Type B pancreatic cell (in vitro differentiated cells): ENCODE data around the gene C15orf61. TPM values are rescaled to one million over a fixed set of nuclear protein-coding genes. Genes with fewer than 3 reads are reported as not detected.

Source experiments
- DNase-seq: peaks from one replicate; pipeline ENCODE4 v3.0.0; 2021; ENCODE audit warnings: mixed read lengths; ENCODE audit not compliant: unreplicated experiment; ENCODE audit errors: extremely low spot score
- H3K27ac Mint-ChIP-seq: 2 replicates; pipeline ENCODE4 v1.8.0; 2021; ENCODE audit warnings: mild to moderate bottlenecking, mixed read lengths
- H3K27me3 Mint-ChIP-seq: 2 replicates; pipeline ENCODE4 v1.8.0; 2021; ENCODE audit warnings: mixed read lengths
- H3K36me3 Mint-ChIP-seq: 2 replicates; pipeline ENCODE4 v1.8.0; 2021; ENCODE audit warnings: mixed read lengths
- H3K4me1 Mint-ChIP-seq: one replicate; pipeline ENCODE4 v1.8.0; 2021; ENCODE audit warnings: mixed read lengths; ENCODE audit not compliant: unreplicated experiment
- H3K4me3 Mint-ChIP-seq: 2 replicates; pipeline ENCODE4 v1.8.0; 2021; ENCODE audit warnings: mild to moderate bottlenecking, mixed read lengths
- H3K9me3 Mint-ChIP-seq: 2 replicates; pipeline ENCODE4 v1.8.0; 2021; ENCODE audit warnings: mixed read lengths
- total RNA-seq: library from RNA; stranded (reverse); gene quantifications from 2 replicates; pipeline ENCODE4 v1.2.1, GENCODE V29; 2021; ENCODE audit warnings: low replicate concordance
- TF ChIP-seq, protein P1 (sequence below): fragments of 200-600 bp; sonication (generic); conservative IDR thresholded peaks from 2 replicates; pipeline ENCODE4 v1.5.0; 2021; ENCODE audit warnings: antibody characterized with exemption, mild to moderate bottlenecking

C15orf61 gene
- total RNA-seq, 1 donor from 2014 or later, result 6.7 TPM

DNA sequence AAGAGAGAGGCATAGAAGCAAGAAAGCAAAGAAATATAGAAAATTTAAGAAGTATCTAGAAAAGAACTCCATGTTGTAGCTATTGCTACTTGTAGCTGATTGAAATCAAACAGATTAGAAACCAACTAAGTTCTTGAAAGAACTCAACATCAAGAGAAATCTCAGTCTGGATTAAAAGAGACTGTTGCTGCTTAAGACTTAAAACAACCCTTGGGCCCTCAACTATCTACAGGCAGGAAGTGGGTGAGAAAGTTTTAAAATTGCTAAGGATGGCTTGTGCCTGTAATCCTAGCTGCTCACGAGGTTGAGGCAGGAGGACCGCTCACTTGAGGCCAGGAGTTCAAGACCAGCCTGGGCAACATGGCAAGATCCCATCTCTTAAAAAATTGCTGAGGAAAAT is 39.3 kb upstream of the C15orf61 start:
- Mint-ChIP-seq H3K27ac (no peak overlapping the region), H3K36me3 (peaks cover 6% of the 10 kb centered on the region), H3K9me3 (no peaks in the 10 kb centered on the region), H3K4me1 (peaks cover 19% of the 10 kb centered on the region), H3K27me3 (peaks cover 13% of the 10 kb centered on the region), H3K4me3 (no peak overlapping the region)
- TF ChIP-seq, protein P1, sequence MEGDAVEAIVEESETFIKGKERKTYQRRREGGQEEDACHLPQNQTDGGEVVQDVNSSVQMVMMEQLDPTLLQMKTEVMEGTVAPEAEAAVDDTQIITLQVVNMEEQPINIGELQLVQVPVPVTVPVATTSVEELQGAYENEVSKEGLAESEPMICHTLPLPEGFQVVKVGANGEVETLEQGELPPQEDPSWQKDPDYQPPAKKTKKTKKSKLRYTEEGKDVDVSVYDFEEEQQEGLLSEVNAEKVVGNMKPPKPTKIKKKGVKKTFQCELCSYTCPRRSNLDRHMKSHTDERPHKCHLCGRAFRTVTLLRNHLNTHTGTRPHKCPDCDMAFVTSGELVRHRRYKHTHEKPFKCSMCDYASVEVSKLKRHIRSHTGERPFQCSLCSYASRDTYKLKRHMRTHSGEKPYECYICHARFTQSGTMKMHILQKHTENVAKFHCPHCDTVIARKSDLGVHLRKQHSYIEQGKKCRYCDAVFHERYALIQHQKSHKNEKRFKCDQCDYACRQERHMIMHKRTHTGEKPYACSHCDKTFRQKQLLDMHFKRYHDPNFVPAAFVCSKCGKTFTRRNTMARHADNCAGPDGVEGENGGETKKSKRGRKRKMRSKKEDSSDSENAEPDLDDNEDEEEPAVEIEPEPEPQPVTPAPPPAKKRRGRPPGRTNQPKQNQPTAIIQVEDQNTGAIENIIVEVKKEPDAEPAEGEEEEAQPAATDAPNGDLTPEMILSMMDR, result no peak
- no peak for DNase-seq

DNA sequence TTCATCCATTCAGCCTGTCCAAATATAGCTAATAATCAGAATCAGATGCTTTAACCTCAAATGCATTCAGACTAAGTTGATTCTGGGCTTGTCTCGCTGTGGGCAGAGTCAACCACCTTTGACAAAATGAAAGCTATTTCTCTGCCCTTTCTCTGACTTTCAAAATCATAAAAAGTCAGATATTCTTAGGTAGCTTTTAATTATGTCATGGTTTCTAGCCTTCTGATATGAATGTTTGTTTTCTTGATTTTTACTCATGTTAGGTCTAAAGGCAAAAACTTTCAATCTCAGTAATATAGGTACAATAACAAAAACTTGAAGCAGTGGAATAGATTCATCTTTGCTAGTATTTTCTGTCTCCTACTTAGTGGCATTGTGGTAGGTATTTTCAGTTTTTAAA is 25.3 kb upstream of the C15orf61 start:
- no peak for DNase-seq
- H3K36me3 Mint-ChIP-seq, result no peaks in the 10 kb centered on the region
- TF ChIP-seq, protein P1, result no peak
- H3K4me1 Mint-ChIP-seq, result no peaks in the 10 kb centered on the region
- H3K27ac Mint-ChIP-seq, result no peak overlapping the region
- H3K4me3 Mint-ChIP-seq, result no peak overlapping the region
- no peaks in the 10 kb centered on the region for H3K9me3 Mint-ChIP-seq
- peaks cover 4% of the 10 kb centered on the region for H3K27me3 Mint-ChIP-seq

DNA sequence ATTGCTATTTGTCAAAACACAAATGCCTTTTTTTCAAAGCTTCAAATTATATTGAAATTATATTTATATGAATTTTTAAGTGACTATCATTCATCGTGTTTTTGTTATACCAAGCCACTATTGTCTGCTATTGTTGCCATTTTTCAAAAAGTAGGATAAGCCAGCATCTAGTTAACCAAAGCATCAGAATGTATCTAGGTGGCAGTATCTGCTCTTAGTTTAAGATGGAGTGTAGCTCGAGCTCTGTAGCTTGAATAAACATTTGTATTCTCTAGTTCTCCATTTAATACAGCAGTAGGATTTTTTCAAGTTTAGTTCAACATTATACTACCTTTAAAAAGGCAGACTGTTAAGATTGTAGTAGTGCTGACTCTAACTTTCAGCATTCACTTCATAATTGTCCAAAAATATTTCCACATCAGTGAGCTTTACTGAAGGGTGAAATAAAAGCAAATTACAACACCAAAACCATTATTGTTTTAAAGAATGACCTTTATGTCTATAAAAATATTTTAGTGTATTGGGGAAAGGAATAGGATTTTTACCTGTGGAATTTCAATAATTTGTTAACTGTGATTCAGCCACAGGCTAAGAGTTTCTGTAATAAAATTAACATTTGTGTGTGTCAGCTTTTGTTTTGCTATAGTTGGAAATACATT is 19.6 kb upstream of the C15orf61 start:
- Mint-ChIP-seq H3K27ac (no peak overlapping the region), H3K36me3 (no peaks in the 10 kb centered on the region), H3K4me1 (peaks cover 18% of the 10 kb centered on the region), H3K27me3 (peaks cover 8% of the 10 kb centered on the region), H3K9me3 (no peaks in the 10 kb centered on the region), H3K4me3 (peak overlapping the region; percentile 21)
- DNase-seq, result no peak
- TF ChIP-seq, protein P1, result peak; percentile 37

DNA sequence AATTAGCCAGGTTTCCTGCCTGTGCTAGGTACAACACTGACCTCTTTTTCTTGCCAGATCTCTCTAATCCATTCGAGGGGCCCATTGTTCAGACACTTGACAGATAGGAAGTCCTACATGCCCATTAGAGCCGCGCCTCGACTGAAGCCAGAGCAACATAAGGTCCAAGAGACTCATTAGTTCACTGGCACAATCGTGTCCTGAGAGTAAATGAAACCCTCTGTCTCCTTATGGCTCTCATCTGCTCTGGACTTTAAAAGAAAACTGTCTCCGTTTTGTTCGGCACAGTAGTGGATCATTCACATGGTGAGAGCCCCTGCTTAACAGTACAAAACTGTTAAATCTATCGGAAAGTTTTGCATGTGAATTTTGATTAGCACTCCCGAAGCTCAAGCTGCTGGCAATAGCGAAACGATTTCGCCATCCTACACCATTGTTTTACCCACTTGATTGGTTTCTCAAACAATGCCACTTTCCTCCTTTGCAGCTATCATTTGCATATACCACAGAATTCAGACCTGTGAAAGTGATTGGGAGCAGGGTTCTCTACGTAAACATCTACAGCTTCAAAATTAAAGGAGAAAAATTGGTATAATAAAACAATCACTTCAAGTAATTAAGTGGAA is 19.0 kb upstream of the C15orf61 start:
- Mint-ChIP-seq H3K9me3 (no peaks in the 10 kb centered on the region), H3K4me1 (peaks cover 18% of the 10 kb centered on the region), H3K27me3 (peaks cover 8% of the 10 kb centered on the region), H3K36me3 (no peaks in the 10 kb centered on the region), H3K27ac (no peak overlapping the region), H3K4me3 (peak overlapping the region; percentile 21)
- no peak for DNase-seq
- TF ChIP-seq, protein P1, result no peak

DNA sequence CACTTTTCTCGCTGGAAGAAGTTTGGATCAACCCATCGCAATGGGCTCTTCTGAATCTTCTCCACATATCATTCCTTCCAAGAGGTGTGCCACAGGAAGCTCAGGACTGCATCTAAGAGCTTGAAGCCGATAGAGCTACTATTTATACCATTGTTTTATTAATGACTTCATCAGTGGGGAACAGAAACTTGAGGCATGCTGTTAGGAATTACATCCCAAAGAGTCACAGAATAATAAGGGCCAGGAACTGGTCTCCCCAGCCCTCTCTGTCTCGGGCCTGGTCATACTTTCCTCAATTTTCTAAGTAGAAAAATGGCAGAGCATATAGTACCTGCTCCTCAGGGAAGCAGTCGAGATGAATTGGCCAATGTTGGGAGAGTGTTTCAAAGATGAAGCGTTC is 16.9 kb upstream of the C15orf61 start:
- Mint-ChIP-seq H3K9me3 (no peaks in the 10 kb centered on the region), H3K27me3 (peaks cover 8% of the 10 kb centered on the region), H3K4me1 (peaks cover 18% of the 10 kb centered on the region)

More for the DNA sequence above, 16.9 kb upstream of the C15orf61 start:
- H3K27ac Mint-ChIP-seq, result no peak overlapping the region
- TF ChIP-seq, protein P1, result no peak
- no peak for DNase-seq
- no peaks in the 10 kb centered on the region for H3K36me3 Mint-ChIP-seq
- no peak overlapping the region for H3K4me3 Mint-ChIP-seq
